Astrocyte of the hippocampus (primary cell): ENCODE data around the gene CRACR2A.

ENCODE experiments used
- DNase-seq: peaks from one replicate; pipeline ENCODE4 v3.0.0; 2011; ENCODE audit warnings: low read depth, low spot score

The CRACR2A gene

DNA sequence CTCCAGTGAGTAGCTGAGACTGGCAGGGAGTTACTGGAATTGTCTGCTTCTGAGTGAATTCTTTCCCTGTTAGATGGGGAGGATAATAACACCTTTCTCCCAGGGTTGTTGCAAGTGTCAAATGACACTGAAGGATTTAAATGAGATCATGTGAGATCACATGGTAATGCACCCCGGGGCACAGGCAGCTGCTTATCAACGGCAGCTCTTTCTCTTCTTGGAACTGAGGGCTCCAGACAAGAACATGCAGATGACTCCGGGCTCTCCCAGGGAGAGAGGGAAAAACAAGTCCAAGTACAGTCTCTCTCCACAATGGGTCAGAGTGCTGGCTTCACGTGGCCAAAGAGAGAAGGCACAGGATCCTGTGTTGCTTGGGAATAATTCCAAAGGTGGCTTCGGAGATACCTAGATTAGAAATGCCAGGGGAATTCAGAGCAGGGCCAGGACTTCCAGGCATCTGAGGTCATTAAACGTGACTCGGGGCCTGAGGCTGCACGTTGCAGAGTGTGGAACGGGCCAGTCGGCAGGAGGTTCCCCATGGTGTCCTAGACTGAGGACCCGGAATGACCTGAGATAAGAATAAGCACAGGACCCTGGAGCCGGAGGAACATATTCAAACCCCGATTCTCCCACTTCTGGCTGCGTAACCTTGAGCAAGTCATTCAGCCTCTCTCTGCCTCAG is 152.7 kb downstream of the CRACR2A start:
- DNase-seq: no peak

- DNase-seq: no peak
Observed at GRCh38 chr12:3598896-3599860, 153.7 kb downstream of the CRACR2A start.

DNA sequence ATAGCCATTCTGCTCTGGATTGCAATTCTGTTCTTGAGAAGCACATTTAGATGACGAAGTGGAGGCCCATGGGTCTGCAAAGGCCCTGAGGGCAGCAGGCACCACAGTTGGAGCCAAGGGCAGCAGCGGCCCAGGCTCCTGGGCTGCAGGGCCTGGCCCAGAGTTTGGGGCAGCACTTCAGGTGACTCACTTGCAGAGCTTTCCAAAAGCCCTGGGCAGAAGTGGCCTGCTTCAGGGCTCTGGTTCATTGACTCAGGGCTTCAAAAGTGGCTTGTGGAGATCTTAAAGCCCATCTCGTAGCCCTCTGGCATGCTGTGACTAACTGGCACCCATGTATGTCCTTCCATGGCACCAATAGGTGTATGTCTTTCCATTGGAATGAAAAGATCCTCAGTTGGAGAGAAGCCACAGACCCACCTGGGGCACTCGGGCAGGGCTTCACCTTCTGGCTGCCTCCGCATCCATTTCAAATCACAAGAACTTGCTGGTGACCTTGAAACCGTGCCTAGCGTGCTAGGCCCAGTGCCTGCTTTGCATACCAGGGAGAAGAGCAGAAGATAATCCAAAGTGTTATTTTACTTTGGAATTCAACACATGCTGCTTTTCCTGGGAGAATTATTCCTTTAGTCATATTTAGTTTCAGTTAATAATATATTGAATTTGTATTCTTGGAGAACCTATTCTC is 155.2 kb downstream of the CRACR2A start:
- no peak for DNase-seq

- no peak for DNase-seq
Observed at GRCh38 chr12:3596703-3597415, 156.1 kb downstream of the CRACR2A start.

DNA sequence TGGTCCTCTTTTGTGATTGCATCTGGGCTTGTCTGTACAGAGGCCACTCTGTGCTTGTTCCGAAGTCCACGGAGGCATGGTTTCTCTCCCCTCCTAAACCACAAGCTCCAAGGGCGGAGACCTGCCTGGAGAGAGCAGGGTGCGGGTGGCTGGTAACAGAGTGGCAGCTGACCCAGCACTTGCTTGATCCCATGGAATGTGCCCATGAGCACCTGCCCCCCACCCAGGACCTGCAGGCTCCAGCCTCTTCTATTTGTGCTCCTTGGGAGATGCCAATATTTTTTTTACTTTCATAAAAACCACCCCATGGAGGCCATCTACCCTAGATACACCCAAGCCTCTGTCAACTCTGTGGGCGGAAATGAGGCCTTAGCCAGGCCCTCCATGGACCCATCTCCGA is 157.2 kb downstream of the CRACR2A start:
- no peak for DNase-seq

DNA sequence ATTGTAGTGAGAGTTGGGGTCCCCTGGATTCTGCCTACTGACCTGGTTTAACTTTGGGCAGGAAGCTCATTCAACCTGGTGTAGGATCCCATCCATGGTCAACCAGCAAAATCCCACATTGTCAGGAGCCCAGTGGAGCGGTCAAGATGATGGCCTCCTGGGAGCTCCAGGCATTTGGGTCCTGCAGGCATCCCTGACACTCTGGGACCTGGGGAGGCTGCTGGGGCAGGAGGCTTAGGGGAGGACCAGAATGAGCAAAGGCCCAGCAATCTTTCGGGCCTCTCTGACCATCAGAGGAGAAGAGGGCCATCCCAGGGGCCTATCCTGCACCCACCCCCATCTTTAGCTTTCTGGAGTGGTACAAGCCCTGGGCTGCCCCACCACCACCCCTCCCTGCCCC is 157.9 kb downstream of the CRACR2A start:
- no peak for DNase-seq

DNA sequence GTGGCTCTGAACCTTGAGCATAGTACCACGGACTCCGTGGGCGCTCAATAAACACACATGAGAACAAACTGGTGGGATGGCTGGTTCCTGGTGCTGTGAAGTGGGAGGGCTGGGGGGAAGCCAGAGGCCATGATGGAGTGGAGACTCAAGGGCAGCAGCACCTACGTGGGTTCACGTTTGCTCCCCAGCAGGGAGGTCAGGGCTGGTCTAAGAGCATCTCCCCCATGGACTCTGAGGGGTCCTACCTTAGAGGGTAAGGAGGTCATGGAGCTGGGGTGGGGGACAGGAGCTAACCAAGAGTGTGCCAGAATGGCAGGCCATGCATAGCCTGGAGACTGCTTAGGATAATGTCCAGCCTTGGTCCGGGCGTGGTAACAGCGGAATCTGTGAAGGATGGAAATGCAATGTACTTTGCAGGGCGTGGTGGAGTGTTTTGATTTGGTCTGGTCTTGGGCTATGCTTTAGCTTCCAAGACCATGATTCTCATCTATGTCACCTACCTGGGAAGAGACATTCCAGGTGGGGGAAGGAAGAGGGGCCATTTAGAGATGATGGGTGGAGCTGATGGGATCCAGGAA is 158.9 kb downstream of the CRACR2A start:
- DNase-seq: no peak

GRCh38 chr12:3592856-3593625 is 159.9 kb downstream of the CRACR2A start:
- DNase-seq: no peak

DNA sequence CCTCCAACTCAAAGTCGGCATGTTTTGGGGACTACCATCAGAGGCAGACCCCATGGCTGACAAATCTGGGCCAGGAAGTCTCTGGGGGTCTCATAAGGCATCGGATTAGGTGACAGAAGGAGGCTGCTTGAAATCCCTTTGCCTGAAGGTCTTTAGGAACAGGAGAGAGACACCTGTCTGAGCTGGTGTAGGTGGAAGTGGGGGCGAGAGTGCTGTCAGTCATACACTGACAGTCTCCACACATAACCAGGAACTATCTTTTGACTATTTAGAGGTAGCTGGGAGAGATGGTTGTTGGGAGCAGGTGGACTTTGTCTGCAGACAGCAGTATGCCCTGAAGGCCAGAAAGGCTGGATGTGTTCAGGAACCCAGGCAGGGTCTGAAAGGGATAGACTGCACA is 163.2 kb downstream of the CRACR2A start:
- DNase-seq: no peak

DNA sequence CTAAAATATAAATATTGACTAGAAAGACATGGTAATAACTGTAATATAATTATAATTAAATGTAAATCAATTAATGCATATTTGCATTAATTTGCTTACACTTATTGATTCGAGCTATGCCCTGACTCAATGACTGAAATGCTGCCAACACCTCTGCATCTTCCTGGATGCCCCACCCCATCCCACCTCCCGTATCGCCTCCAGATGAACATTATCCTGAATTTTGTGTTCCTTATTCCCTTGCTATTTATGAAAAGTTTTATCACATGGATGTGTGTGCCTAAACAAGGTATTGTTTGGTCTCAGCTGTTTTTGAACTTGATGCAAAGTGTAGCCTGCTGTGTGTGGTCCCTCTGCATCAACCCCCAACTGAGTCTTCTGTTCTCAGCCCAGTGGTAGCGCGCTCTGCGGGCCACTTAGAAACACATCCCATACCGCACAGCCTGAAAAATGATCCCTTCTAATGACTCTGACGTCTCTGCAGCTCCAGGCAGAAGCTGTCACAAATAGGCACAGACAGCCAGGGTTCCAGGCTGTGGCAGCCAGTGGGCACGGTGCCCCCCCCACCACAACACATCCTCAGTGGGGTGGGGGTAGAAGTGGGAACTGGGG is 165.4 kb downstream of the CRACR2A start:
- no peak for DNase-seq

DNA sequence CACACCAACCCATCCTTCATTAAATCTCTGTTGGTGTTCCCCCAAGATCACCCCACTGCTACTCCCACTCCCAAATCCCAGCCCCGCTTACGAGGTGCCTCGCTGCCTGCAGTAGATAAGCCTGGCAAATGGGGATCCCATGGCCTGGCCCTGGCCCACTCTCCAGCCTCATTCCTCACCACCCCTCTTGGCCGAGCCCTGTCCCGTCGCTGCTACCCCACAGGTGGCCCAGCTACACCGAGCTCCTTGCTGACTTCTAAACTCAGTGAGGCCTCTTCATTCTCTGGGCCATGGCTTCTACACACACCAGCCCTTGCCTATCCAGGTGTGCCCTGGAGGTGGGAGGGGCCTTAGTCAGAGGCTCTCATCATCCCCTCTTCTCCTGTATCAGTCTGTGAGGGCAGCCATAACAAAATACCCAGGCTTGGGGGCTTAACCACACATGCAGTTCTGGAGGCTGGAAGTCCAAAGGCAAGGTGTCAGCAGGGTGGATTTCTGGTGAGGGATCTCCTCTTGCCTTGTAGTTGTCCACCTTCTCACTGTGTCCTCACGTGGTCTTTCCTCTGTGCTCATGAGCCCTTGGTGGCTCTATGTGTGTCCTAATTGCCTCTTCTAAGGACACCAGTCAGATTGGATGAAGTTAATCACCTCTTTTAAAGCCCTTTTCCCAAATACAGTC is 169.1 kb downstream of the CRACR2A start:
- no peak for DNase-seq

DNA sequence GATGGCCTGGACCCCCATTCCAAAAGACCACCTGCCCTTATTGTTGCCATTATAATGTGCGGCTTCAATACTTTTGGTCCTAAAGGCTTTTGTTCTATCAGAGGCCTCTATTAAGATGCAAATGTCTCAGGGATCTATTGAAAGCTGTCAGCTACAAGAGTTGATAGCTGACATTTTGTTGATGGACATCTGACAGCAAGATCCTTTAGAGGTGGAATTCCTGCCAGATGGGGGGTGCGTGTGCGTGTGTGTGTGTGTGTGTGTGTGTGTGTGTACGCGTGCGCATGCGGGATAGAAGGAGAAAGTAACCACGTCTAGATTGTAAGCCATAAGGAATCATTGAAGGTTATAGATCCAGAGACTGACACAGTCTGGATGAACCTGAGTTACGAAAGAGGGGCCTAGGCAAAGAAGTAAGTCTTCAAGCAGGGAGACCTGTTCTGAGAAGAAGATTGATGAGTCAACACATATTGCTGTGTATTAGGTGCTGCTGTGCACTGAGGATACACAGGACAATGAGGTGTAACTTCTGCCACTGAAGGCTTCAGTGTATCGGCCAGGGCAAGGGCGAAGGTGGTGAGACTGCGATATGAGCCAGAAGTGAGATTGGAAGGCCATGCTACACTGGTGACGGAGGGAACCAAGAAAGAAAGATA is 172.7 kb downstream of the CRACR2A start:
- DNase-seq: no peak

DNA sequence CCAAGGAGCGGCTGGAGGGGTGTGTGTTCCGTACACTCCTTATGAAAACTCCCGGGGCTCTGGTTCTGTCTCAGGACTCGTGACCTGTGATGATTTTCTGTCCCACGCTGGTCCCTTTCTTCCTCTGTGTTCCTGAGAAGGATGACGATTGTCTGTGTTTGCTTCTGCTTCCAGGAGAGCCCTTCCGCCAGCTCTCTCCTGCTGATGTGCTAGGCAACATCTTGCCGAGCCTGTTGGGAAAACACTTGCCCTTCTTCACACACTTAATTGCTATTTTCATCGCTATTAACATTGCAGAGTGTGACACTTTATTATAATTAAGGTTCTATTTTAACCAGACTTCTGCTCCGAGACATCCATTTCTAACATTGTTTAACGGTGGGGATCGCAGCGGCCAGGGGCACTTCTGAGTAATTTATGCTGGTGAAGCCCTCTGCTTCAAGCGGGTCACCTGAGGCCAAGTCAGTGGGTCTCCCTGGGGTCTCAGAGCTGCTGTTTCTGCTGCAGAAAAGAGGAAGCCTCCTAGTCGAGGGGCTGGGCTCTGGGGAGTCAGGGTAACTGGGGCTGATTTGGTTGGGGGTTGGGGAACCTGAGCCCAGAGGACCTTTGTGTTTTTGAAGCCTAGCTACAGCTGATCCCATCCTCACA is 173.3 kb downstream of the CRACR2A start:
- no peak for DNase-seq

DNA sequence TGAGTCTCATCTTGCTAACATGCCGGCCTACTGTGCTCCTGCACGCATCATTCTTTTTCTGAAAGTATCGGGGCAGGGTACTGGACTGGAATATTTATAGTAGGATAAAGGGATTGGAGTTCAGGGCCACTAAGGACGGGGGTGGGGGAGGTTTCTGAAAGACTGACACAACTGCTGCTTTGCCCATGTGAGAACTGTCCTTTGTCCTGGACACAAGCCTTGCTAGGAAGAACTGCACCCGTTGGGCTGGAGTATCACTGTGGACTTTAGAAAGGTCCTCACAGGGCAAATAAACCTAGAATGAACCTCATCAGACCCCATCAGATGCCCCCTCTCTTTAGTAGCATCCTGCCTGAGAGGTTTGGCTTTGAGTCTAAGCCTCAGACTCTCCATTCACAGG is 174.4 kb downstream of the CRACR2A start:
- DNase-seq: no peak

- no peak for DNase-seq
Observed at GRCh38 chr12:3576891-3577290, 176.0 kb downstream of the CRACR2A start.

DNA sequence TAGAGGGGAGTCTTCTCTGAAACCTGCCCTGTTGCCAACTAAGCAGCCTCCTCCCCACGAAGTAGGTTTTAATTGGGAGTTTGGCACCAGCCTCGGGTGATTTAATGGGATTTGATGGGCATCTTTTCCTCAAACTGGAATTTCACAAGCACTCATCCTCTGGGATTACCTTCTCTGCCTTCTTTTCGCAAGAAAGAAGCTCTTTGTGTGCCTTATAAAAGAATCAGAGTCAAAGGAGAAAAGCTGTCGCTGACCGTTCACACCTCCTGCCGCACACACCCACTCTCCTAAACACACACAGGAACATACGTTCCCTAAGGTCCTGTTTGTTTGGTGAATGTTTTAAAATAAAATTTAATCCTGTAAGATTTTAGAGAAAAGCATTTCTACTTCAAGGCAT is 177.9 kb downstream of the CRACR2A start:
- no peak for DNase-seq

GRCh38 chr12:3572560-3572959 is 180.3 kb downstream of the CRACR2A start:
- no peak for DNase-seq

GRCh38 chr12:3571724-3572123 is 181.2 kb downstream of the CRACR2A start:
- DNase-seq: no peak

DNA sequence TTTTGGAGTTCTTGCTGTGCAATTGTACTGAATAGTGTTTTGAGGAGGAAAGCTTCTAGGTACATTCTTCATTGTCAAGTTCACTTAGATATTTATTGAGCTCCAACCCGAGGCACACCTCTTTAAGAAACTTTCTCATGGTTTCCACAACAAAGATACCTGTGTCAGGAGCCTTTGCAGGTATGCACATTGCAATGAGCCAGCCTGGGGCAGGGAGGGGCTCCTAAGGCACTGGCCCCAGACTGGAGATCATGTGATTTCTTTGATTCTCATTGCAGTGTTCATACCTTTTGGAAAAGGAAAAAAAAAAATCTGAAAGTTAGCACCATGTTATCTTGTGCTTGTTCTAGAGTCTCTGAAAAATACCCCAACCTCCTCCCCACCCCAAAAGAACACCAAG is 181.6 kb downstream of the CRACR2A start:
- DNase-seq: no peak
